ENCODE results near the gene KCNA1.

Gene KCNA1

GRCh38 chr12:4951083-4951482, 41.4 kb downstream of the KCNA1 start:
- Histone ChIP-seq H3K4me3 (ENCODE audit: low read depth in 1 of 2, low read length in 2 of 2) (no peak overlapping the region), H3K4me1 (ENCODE audit: insufficient read depth, low read length) (no peaks in the 10 kb centered on the region), H3K9me3 (ENCODE audit: low read length) (no peaks in the 10 kb centered on the region), H3K27ac (ENCODE audit: low read depth, low read length) (no peak overlapping the region), H3K27me3 (ENCODE audit: control insufficient read depth in 1 of 2, insufficient read depth in 2 of 2, low read length in 2 of 2) (peaks cover 0 to 5% of the 10 kb centered on the region in 2 donors), H3K9ac (ENCODE audit: low read length) (no peak overlapping the region), H3K36me3 (ENCODE audit: insufficient read depth, low read length) (no peaks in the 10 kb centered on the region)

GRCh38 chr12:4951601-4952000, 41.9 kb downstream of the KCNA1 start:
- H3K36me3 ChIP-seq (ENCODE audit: insufficient read depth, low read length) = no peaks in the 10 kb centered on the region
- H3K27me3 ChIP-seq (ENCODE audit: control insufficient read depth in 1 of 2, insufficient read depth in 2 of 2, low read length in 2 of 2) = peaks cover 0 to 5% of the 10 kb centered on the region in 2 donors
- no peak overlapping the region for H3K9ac ChIP-seq (ENCODE audit: low read length)
- no peak overlapping the region for H3K27ac ChIP-seq (ENCODE audit: low read depth, low read length)
- no peaks in the 10 kb centered on the region for H3K4me1 ChIP-seq (ENCODE audit: insufficient read depth, low read length)
- H3K4me3 ChIP-seq (ENCODE audit: low read depth in 1 of 2, low read length in 2 of 2) = no peak overlapping the region
- H3K9me3 ChIP-seq (ENCODE audit: low read length) = no peaks in the 10 kb centered on the region

DNA sequence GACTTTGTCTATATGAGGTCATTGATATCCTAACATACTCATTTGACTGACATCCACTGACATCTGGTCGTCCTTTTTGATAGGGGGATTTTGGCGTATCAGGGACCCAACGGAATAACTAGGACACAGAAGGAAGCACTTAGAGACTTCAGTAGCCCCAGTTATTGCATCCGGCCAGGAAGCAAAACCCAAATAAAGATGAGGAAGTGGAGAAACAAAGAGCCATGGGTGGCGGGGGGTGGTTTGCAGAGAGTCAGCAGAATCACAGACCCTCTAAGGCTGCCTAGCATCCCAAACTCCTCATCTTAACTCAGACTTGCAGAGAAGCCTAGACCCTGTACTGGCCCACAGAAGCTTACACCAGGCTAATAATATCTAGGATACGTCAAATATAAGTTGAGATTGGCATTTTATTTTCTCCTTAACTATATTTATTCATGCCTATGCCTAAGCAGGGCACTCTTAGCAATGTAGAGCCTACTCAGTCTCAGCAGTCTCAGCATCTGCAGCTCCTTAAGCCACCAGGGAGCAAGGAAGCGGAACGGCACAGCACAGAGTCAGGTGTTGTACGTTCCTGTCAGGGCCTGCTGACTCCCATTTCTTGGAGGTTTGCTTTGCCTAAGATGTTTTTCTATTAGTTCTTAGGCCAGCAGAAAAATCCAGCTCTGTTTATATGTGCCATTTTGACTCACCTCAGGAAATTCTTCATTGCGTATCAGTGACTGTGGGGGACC, 45.1 kb downstream of the KCNA1 start:
- H3K4me3 ChIP-seq (ENCODE audit: low read depth in 1 of 2, low read length in 2 of 2) = no peak overlapping the region
- H3K27me3 ChIP-seq (ENCODE audit: control insufficient read depth in 1 of 2, insufficient read depth in 2 of 2, low read length in 2 of 2) = peaks cover 0 to 5% of the 10 kb centered on the region in 2 donors

GRCh38 chr12:4956054-4956453, 46.3 kb downstream of the KCNA1 start:
- no peak overlapping the region for H3K4me3 ChIP-seq (ENCODE audit: low read depth in 1 of 2, low read length in 2 of 2)
- no peaks in the 10 kb centered on the region for H3K9me3 ChIP-seq (ENCODE audit: low read length)
- peaks cover 10% of the 10 kb centered on the region for H3K4me1 ChIP-seq (ENCODE audit: insufficient read depth, low read length)
- peaks cover 0 to 5% of the 10 kb centered on the region in 2 donors for H3K27me3 ChIP-seq (ENCODE audit: control insufficient read depth in 1 of 2, insufficient read depth in 2 of 2, low read length in 2 of 2)
- no peak overlapping the region for H3K27ac ChIP-seq (ENCODE audit: low read depth, low read length)
- H3K9ac ChIP-seq (ENCODE audit: low read length) = no peak overlapping the region
- H3K36me3 ChIP-seq (ENCODE audit: insufficient read depth, low read length) = no peaks in the 10 kb centered on the region

More for the DNA sequence above, 45.1 kb downstream of the KCNA1 start:
- Histone ChIP-seq H3K27ac (ENCODE audit: low read depth, low read length) (no peak overlapping the region), H3K9me3 (ENCODE audit: low read length) (no peaks in the 10 kb centered on the region), H3K36me3 (ENCODE audit: insufficient read depth, low read length) (no peaks in the 10 kb centered on the region), H3K4me1 (ENCODE audit: insufficient read depth, low read length) (peaks cover 8% of the 10 kb centered on the region), H3K9ac (ENCODE audit: low read length) (no peak overlapping the region)

GRCh38 chr12:4956968-4957367, 47.3 kb downstream of the KCNA1 start:
- Histone ChIP-seq H3K4me1 (ENCODE audit: insufficient read depth, low read length) (peaks cover 10% of the 10 kb centered on the region), H3K36me3 (ENCODE audit: insufficient read depth, low read length) (no peaks in the 10 kb centered on the region), H3K9ac (ENCODE audit: low read length) (no peak overlapping the region), H3K4me3 (ENCODE audit: low read depth in 1 of 2, low read length in 2 of 2) (no peak overlapping the region), H3K27me3 (ENCODE audit: control insufficient read depth in 1 of 2, insufficient read depth in 2 of 2, low read length in 2 of 2) (peaks cover 0 to 5% of the 10 kb centered on the region in 2 donors), H3K9me3 (ENCODE audit: low read length) (no peaks in the 10 kb centered on the region), H3K27ac (ENCODE audit: low read depth, low read length) (no peak overlapping the region)

DNA sequence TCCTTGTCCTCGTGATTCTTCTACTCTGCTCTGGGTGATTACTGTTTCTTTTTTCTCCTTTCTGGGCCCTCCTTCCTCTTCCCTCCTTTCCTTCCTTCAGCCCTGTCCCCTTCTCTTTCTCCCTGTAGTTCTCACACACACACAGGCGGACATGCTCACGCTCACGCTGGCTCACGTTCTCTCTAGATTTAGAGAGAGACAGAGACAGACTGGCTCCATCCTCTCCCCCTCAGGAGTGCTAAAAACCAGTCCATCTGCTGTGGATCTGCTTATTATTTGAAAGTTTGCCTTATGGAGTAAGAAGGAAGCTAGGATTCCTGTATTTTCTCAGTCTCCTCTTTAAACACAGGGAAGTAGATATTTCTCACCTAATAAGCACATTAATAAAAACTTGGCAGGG, 48.1 kb downstream of the KCNA1 start:
- Histone ChIP-seq H3K27me3 (ENCODE audit: control insufficient read depth in 1 of 2, insufficient read depth in 2 of 2, low read length in 2 of 2) (peaks cover 0 to 2% of the 10 kb centered on the region in 2 donors), H3K4me3 (ENCODE audit: low read depth in 1 of 2, low read length in 2 of 2) (no peak overlapping the region), H3K4me1 (ENCODE audit: insufficient read depth, low read length) (peaks cover 10% of the 10 kb centered on the region), H3K9me3 (ENCODE audit: low read length) (no peaks in the 10 kb centered on the region), H3K36me3 (ENCODE audit: insufficient read depth, low read length) (no peaks in the 10 kb centered on the region), H3K27ac (ENCODE audit: low read depth, low read length) (no peak overlapping the region), H3K9ac (ENCODE audit: low read length) (no peak overlapping the region)

- no peak overlapping the region for H3K27ac ChIP-seq (ENCODE audit: low read depth, low read length)
- H3K27me3 ChIP-seq (ENCODE audit: control insufficient read depth in 1 of 2, insufficient read depth in 2 of 2, low read length in 2 of 2) = no peaks in the 10 kb centered on the region
These were observed 49.1 kb downstream of the KCNA1 start for GRCh38 chr12:4958697-4959375.

DNA sequence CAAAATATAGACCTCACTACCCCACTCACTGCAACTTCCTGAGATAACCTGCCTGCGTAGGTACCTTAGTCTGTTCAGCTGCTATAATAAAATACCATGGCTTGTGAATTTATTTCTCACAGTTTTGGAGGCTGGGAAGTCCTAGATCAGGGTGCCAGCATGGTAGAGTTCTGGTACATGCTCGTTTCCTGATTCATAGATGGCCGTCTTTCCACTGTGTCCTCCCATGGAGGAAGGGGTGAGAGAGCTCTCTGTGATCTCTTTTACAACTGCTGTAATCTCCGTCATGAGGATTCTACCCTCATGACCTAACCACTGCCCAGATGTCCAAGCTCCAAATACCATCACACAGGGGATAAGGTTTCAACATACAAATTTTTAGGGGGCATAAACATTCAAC, 49.7 kb downstream of the KCNA1 start:
- Histone ChIP-seq H3K4me1 (ENCODE audit: insufficient read depth, low read length) (peaks cover 10% of the 10 kb centered on the region), H3K9me3 (ENCODE audit: low read length) (no peaks in the 10 kb centered on the region), H3K36me3 (ENCODE audit: insufficient read depth, low read length) (no peaks in the 10 kb centered on the region), H3K27ac (ENCODE audit: low read depth, low read length) (peak overlapping the region; percentile 42), H3K9ac (ENCODE audit: low read length) (no peak overlapping the region), H3K4me3 (ENCODE audit: low read depth in 1 of 2, low read length in 2 of 2) (peak overlapping the region in 1 of 2 donors; percentile 43), H3K27me3 (ENCODE audit: control insufficient read depth in 1 of 2, insufficient read depth in 2 of 2, low read length in 2 of 2) (no peaks in the 10 kb centered on the region)

More at GRCh38 chr12:4958697-4959375, 49.1 kb downstream of the KCNA1 start:
- no peak overlapping the region for H3K4me3 ChIP-seq (ENCODE audit: low read depth in 1 of 2, low read length in 2 of 2)
- peaks cover 10% of the 10 kb centered on the region for H3K4me1 ChIP-seq (ENCODE audit: insufficient read depth, low read length)
- no peaks in the 10 kb centered on the region for H3K36me3 ChIP-seq (ENCODE audit: insufficient read depth, low read length)
- H3K9ac ChIP-seq (ENCODE audit: low read length) = no peak overlapping the region
- H3K9me3 ChIP-seq (ENCODE audit: low read length) = no peaks in the 10 kb centered on the region

DNA sequence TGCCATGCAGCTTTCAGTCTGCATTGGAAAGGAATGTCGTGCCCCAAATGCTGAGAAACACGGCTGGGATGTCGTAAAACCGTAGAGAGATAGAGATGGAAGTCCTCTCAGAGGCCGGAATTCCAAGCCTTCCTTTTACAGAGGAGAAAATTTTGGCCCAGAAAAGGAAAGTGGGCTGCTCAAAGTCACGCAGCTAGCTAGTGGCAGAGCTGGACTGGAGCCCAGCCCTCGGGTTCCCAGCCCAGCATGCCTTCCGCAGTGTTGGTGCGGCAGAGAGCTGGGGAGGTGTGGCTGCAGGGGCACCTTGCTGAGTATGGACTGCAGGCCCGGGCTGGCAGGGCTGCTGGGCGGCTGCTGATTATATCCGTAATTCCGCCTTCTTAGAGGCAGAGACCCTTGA, 50.3 kb downstream of the KCNA1 start:
- H3K27ac ChIP-seq (ENCODE audit: low read depth, low read length) = peak overlapping the region; percentile 42
- H3K9ac ChIP-seq (ENCODE audit: low read length) = no peak overlapping the region
- H3K4me1 ChIP-seq (ENCODE audit: insufficient read depth, low read length) = peaks cover 10% of the 10 kb centered on the region
- H3K27me3 ChIP-seq (ENCODE audit: control insufficient read depth in 1 of 2, insufficient read depth in 2 of 2, low read length in 2 of 2) = no peaks in the 10 kb centered on the region
- no peaks in the 10 kb centered on the region for H3K36me3 ChIP-seq (ENCODE audit: insufficient read depth, low read length)
- no peaks in the 10 kb centered on the region for H3K9me3 ChIP-seq (ENCODE audit: low read length)
- H3K4me3 ChIP-seq (ENCODE audit: low read depth in 1 of 2, low read length in 2 of 2) = peak overlapping the region; percentile 12 to 43

GRCh38 chr12:4960547-4960946, 50.8 kb downstream of the KCNA1 start:
- Histone ChIP-seq H3K36me3 (ENCODE audit: insufficient read depth, low read length) (no peaks in the 10 kb centered on the region), H3K9me3 (ENCODE audit: low read length) (no peaks in the 10 kb centered on the region), H3K4me3 (ENCODE audit: low read depth in 1 of 2, low read length in 2 of 2) (peak overlapping the region in 1 of 2 donors; percentile 12), H3K27me3 (ENCODE audit: control insufficient read depth in 1 of 2, insufficient read depth in 2 of 2, low read length in 2 of 2) (no peaks in the 10 kb centered on the region), H3K9ac (ENCODE audit: low read length) (no peak overlapping the region), H3K27ac (ENCODE audit: low read depth, low read length) (peak overlapping the region; percentile 42), H3K4me1 (ENCODE audit: insufficient read depth, low read length) (peaks cover 10% of the 10 kb centered on the region)

DNA sequence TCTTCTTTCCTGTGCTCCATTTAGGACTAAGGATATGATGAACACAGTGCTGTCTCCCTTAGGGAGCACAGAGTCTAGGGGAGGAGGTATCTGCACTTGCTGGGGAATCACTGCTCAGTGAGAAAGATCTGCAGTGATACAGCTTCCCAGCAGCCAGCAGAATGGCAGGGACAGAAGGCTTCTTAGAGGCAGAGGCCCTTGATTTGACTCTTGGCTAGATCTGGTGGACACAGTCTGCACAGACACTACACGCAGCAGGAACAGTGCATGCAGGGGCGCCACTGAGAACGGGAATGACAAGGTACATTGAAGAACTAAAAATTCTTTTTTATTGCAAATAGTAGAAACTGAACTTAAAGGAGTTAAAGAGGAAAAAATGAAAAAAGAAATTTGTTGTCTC, 51.6 kb downstream of the KCNA1 start:
- Histone ChIP-seq H3K9ac (ENCODE audit: low read length) (no peak overlapping the region), H3K4me3 (ENCODE audit: low read depth in 1 of 2, low read length in 2 of 2) (no peak overlapping the region), H3K9me3 (ENCODE audit: low read length) (no peaks in the 10 kb centered on the region), H3K27ac (ENCODE audit: low read depth, low read length) (no peak overlapping the region), H3K4me1 (ENCODE audit: insufficient read depth, low read length) (peaks cover 10% of the 10 kb centered on the region), H3K36me3 (ENCODE audit: insufficient read depth, low read length) (no peaks in the 10 kb centered on the region), H3K27me3 (ENCODE audit: control insufficient read depth in 1 of 2, insufficient read depth in 2 of 2, low read length in 2 of 2) (no peaks in the 10 kb centered on the region)

Data from muscle layer of colon (tissue), 2 donors.